IPS-15b (cell line): Measurements from ENCODE around the gene PTPRO.

Source experiments
- H3K27me3 ChIP-seq: one replicate; pipeline ENCODE4 v1.6.1; 2013; ENCODE audit warnings: low read length; ENCODE audit not compliant: control insufficient read depth, insufficient read depth
- H3K36me3 ChIP-seq: one replicate; pipeline ENCODE4 v1.6.1; 2013; ENCODE audit warnings: low read length; ENCODE audit not compliant: control insufficient read depth, insufficient read depth
- H3K4me1 ChIP-seq: one replicate; pipeline ENCODE4 v1.6.1; 2013; ENCODE audit warnings: mild to moderate bottlenecking, low read length; ENCODE audit not compliant: control insufficient read depth, insufficient read depth
- H3K4me3 ChIP-seq: one replicate; pipeline ENCODE4 v1.5.1; 2013; ENCODE audit warnings: low read depth, low read length
- H3K9ac ChIP-seq: one replicate; pipeline ENCODE4 v1.6.1; 2013; ENCODE audit warnings: low read depth, mild to moderate bottlenecking, low read length
- H3K9me3 ChIP-seq: one replicate; pipeline ENCODE4 v1.6.1; 2013; ENCODE audit warnings: mild to moderate bottlenecking, low read length; ENCODE audit not compliant: control insufficient read depth, insufficient read depth

Gene PTPRO

GRCh38 chr12:15575671-15576541 lies 253.6 kb downstream of the PTPRO start:
- no peaks in the 10 kb centered on the region for H3K9me3 ChIP-seq
- H3K4me3 ChIP-seq, result no peak overlapping the region
- H3K4me1 ChIP-seq, result no peaks in the 10 kb centered on the region
- no peaks in the 10 kb centered on the region for H3K36me3 ChIP-seq
- H3K27me3 ChIP-seq, result no peaks in the 10 kb centered on the region
- no peak overlapping the region for H3K9ac ChIP-seq

- Histone ChIP-seq H3K9me3 (no peaks in the 10 kb centered on the region), H3K4me1 (peaks cover 3% of the 10 kb centered on the region), H3K36me3 (no peaks in the 10 kb centered on the region), H3K4me3 (no peak overlapping the region), H3K9ac (no peak overlapping the region), H3K27me3 (no peaks in the 10 kb centered on the region)
These were observed 258.1 kb downstream of the PTPRO start for GRCh38 chr12:15580431-15580830.

GRCh38 chr12:15581006-15581405 lies 258.7 kb downstream of the PTPRO start:
- peaks cover 3% of the 10 kb centered on the region for H3K4me1 ChIP-seq
- H3K4me3 ChIP-seq, result no peak overlapping the region
- H3K27me3 ChIP-seq, result no peaks in the 10 kb centered on the region
- H3K9me3 ChIP-seq, result no peaks in the 10 kb centered on the region
- H3K9ac ChIP-seq, result no peak overlapping the region
- H3K36me3 ChIP-seq, result no peaks in the 10 kb centered on the region

- Histone ChIP-seq H3K27me3 (no peaks in the 10 kb centered on the region), H3K4me1 (peaks cover 3% of the 10 kb centered on the region), H3K36me3 (no peaks in the 10 kb centered on the region), H3K9me3 (no peaks in the 10 kb centered on the region), H3K9ac (no peak overlapping the region), H3K4me3 (no peak overlapping the region)
These were observed 261.5 kb downstream of the PTPRO start for GRCh38 chr12:15583804-15584203.

GRCh38 chr12:15584366-15585041 lies 262.2 kb downstream of the PTPRO start:
- Histone ChIP-seq H3K4me1 (peaks cover 3% of the 10 kb centered on the region), H3K4me3 (no peak overlapping the region), H3K9ac (no peak overlapping the region), H3K36me3 (no peaks in the 10 kb centered on the region), H3K27me3 (peaks cover 2% of the 10 kb centered on the region), H3K9me3 (no peaks in the 10 kb centered on the region)

- Histone ChIP-seq H3K4me1 (peaks cover 2% of the 10 kb centered on the region), H3K4me3 (peak overlapping the region; percentile 68), H3K9ac (no peak overlapping the region), H3K36me3 (no peaks in the 10 kb centered on the region), H3K9me3 (no peaks in the 10 kb centered on the region), H3K27me3 (peaks cover 4% of the 10 kb centered on the region)
These were observed 267.2 kb downstream of the PTPRO start for GRCh38 chr12:15589328-15590032.

GRCh38 chr12:15590180-15590826 lies 268.0 kb downstream of the PTPRO start:
- Histone ChIP-seq H3K9me3 (no peaks in the 10 kb centered on the region), H3K36me3 (no peaks in the 10 kb centered on the region), H3K4me1 (peaks cover 2% of the 10 kb centered on the region), H3K4me3 (peak overlapping the region; percentile 68), H3K27me3 (peaks cover 4% of the 10 kb centered on the region), H3K9ac (peak overlapping the region; percentile 86)

- H3K36me3 ChIP-seq, result no peaks in the 10 kb centered on the region
- no peak overlapping the region for H3K9ac ChIP-seq
- H3K4me1 ChIP-seq, result peaks cover 2% of the 10 kb centered on the region
- peaks cover 4% of the 10 kb centered on the region for H3K27me3 ChIP-seq
- no peaks in the 10 kb centered on the region for H3K9me3 ChIP-seq
- H3K4me3 ChIP-seq, result no peak overlapping the region
These were observed 269.5 kb downstream of the PTPRO start for GRCh38 chr12:15591811-15592210.

GRCh38 chr12:15592934-15593333 lies 270.6 kb downstream of the PTPRO start:
- no peaks in the 10 kb centered on the region for H3K9me3 ChIP-seq
- no peak overlapping the region for H3K4me3 ChIP-seq
- no peaks in the 10 kb centered on the region for H3K36me3 ChIP-seq
- peaks cover 2% of the 10 kb centered on the region for H3K4me1 ChIP-seq
- H3K9ac ChIP-seq, result no peak overlapping the region
- peaks cover 4% of the 10 kb centered on the region for H3K27me3 ChIP-seq

- Histone ChIP-seq H3K4me1 (no peaks in the 10 kb centered on the region), H3K36me3 (no peaks in the 10 kb centered on the region), H3K9me3 (no peaks in the 10 kb centered on the region), H3K27me3 (no peaks in the 10 kb centered on the region), H3K9ac (no peak overlapping the region), H3K4me3 (no peak overlapping the region)
These were observed 273.9 kb downstream of the PTPRO start for GRCh38 chr12:15596174-15596573.

- Histone ChIP-seq H3K36me3 (no peaks in the 10 kb centered on the region), H3K9ac (no peak overlapping the region), H3K9me3 (no peaks in the 10 kb centered on the region), H3K27me3 (no peaks in the 10 kb centered on the region), H3K4me3 (no peak overlapping the region), H3K4me1 (no peaks in the 10 kb centered on the region)
These were observed 275.0 kb downstream of the PTPRO start for GRCh38 chr12:15597125-15597830.
